OCI-LY1 (cell line): Measurements from ENCODE around the gene DYSF.

Source experiments
- H2AFZ ChIP-seq: fragments of 200-600 bp; sonication (generic), shearing (Covaris generic); 2 replicates; pipeline ENCODE4 v1.6.0; 2014; ENCODE audit warnings: antibody characterized with exemption, mild to moderate bottlenecking, low read length
- H3F3A ChIP-seq: fragments of 200-600 bp; sonication (generic), shearing (Covaris generic); 2 replicates; pipeline ENCODE4 v1.6.0; 2014; ENCODE audit warnings: mild to moderate bottlenecking, antibody characterized with exemption, low read length, moderate library complexity; ENCODE audit not compliant: insufficient read depth
- H3K27ac ChIP-seq: fragments of 200-600 bp; sonication (generic); 2 replicates; pipeline ENCODE4 v1.5.1; 2014; ENCODE audit warnings: low read length, mixed run types, mild to moderate bottlenecking, low read depth; ENCODE audit not compliant: poor library complexity, severe bottlenecking
- H3K27me3 ChIP-seq: fragments of 200-600 bp; sonication (generic); 2 replicates; pipeline ENCODE4 v1.6.0; 2014; ENCODE audit warnings: antibody characterized with exemption, mild to moderate bottlenecking, low read length, moderate library complexity; ENCODE audit not compliant: insufficient read depth
- H3K36me3 ChIP-seq: fragments of 200-600 bp; sonication (generic); 2 replicates; pipeline ENCODE4 v1.6.1; 2014; ENCODE audit warnings: mild to moderate bottlenecking, antibody characterized with exemption, low read length, moderate library complexity, mixed read lengths; ENCODE audit not compliant: insufficient read depth
- H3K4me1 ChIP-seq: fragments of 200-600 bp; sonication (generic); 2 replicates; pipeline ENCODE4 v1.5.1; 2014; ENCODE audit warnings: mild to moderate bottlenecking, low read length, moderate library complexity; ENCODE audit not compliant: insufficient read depth, severe bottlenecking
- H3K4me2 ChIP-seq: fragments of 200-600 bp; sonication (generic), shearing (Covaris generic); 2 replicates; pipeline ENCODE4 v1.6.1; 2014; ENCODE audit warnings: low read length
- H3K4me3 ChIP-seq: fragments of 200-600 bp; sonication (generic); 2 replicates; pipeline ENCODE4 v1.5.1; 2014; ENCODE audit warnings: low read length, low read depth, mild to moderate bottlenecking, mixed read lengths; ENCODE audit not compliant: poor library complexity, severe bottlenecking
- H3K79me2 ChIP-seq: fragments of 200-600 bp; shearing (Covaris generic); 2 replicates; pipeline ENCODE4 v1.6.1; 2016; ENCODE audit warnings: mixed run types, low read length, mixed read lengths; ENCODE audit not compliant: insufficient read depth
- H3K9ac ChIP-seq: fragments of 200-600 bp; sonication (generic), shearing (Covaris generic); 2 replicates; pipeline ENCODE4 v1.6.1; 2014; ENCODE audit warnings: mild to moderate bottlenecking, low read length, mixed read lengths
- H3K9me2 ChIP-seq: fragments of 200-600 bp; sonication (generic), shearing (Covaris generic); 2 replicates; pipeline ENCODE4 v1.6.1; 2014; ENCODE audit warnings: low read depth, mild to moderate bottlenecking, low read length, mixed read lengths
- H3K9me3 ChIP-seq: fragments of 200-600 bp; shearing (Covaris generic); 2 replicates; pipeline ENCODE4 v1.6.1; 2014; ENCODE audit warnings: low read length, mixed read lengths
- H4K20me1 ChIP-seq: fragments of 200-600 bp; sonication (generic), shearing (Covaris generic); 2 replicates; pipeline ENCODE4 v1.6.0; 2016; ENCODE audit warnings: mild to moderate bottlenecking, low read length; ENCODE audit not compliant: insufficient read depth
- EZH2 ChIP-seq: fragments of 200-600 bp; sonication (generic), shearing (Covaris generic); IDR thresholded peaks from 2 replicates; pipeline ENCODE4 v1.8.0; 2017; ENCODE audit warnings: borderline replicate concordance, mixed run types, mild to moderate bottlenecking, antibody characterized with exemption, low read length, moderate library complexity, mixed read lengths
- TF ChIP-seq, protein P1 (sequence below): fragments of 200-600 bp; sonication (generic), shearing (Covaris generic); IDR thresholded peaks from 2 replicates; pipeline ENCODE4 v1.5.1; 2017; ENCODE audit warnings: mild to moderate bottlenecking, antibody characterized with exemption, low read length, moderate library complexity, mixed read lengths

Gene DYSF

DNA sequence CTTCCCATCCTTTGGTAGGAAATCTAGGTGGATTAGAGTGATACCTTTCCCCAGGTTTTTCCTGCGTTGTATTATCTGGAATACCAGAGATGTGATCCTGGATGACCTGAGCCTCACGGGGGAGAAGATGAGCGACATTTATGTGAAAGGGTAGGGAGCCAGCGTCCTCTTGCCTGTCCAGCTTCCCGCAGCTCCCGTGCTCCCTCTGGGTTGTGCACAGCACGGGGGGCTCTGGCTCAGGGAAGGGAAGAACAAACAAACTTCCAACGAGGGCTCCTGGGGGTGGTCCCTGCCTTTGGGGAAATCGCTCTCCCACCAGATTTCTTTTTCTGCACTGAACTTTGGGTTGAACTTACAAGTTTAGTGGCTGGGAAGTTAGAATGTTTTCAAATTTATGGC, 215.7 kb downstream of the DYSF start:
- Histone ChIP-seq H3K36me3 (no peaks in the 10 kb centered on the region), H3K4me3 (no peak overlapping the region), H3K27ac (no peak overlapping the region), H3K9ac (no peak overlapping the region), H3K4me2 (no peak overlapping the region), H3F3A (no peaks in the 10 kb centered on the region), H3K4me1 (no peaks in the 10 kb centered on the region), H3K27me3 (no peaks in the 10 kb centered on the region), H4K20me1 (no peaks in the 10 kb centered on the region), H3K9me2 (no peaks in the 10 kb centered on the region), H2AFZ (no peak overlapping the region), H3K79me2 (no peaks in the 10 kb centered on the region), H3K9me3 (no peaks in the 10 kb centered on the region)
- no peak for TF ChIP-seq EZH2
- TF ChIP-seq, protein P1, sequence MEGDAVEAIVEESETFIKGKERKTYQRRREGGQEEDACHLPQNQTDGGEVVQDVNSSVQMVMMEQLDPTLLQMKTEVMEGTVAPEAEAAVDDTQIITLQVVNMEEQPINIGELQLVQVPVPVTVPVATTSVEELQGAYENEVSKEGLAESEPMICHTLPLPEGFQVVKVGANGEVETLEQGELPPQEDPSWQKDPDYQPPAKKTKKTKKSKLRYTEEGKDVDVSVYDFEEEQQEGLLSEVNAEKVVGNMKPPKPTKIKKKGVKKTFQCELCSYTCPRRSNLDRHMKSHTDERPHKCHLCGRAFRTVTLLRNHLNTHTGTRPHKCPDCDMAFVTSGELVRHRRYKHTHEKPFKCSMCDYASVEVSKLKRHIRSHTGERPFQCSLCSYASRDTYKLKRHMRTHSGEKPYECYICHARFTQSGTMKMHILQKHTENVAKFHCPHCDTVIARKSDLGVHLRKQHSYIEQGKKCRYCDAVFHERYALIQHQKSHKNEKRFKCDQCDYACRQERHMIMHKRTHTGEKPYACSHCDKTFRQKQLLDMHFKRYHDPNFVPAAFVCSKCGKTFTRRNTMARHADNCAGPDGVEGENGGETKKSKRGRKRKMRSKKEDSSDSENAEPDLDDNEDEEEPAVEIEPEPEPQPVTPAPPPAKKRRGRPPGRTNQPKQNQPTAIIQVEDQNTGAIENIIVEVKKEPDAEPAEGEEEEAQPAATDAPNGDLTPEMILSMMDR, result no peak

DNA sequence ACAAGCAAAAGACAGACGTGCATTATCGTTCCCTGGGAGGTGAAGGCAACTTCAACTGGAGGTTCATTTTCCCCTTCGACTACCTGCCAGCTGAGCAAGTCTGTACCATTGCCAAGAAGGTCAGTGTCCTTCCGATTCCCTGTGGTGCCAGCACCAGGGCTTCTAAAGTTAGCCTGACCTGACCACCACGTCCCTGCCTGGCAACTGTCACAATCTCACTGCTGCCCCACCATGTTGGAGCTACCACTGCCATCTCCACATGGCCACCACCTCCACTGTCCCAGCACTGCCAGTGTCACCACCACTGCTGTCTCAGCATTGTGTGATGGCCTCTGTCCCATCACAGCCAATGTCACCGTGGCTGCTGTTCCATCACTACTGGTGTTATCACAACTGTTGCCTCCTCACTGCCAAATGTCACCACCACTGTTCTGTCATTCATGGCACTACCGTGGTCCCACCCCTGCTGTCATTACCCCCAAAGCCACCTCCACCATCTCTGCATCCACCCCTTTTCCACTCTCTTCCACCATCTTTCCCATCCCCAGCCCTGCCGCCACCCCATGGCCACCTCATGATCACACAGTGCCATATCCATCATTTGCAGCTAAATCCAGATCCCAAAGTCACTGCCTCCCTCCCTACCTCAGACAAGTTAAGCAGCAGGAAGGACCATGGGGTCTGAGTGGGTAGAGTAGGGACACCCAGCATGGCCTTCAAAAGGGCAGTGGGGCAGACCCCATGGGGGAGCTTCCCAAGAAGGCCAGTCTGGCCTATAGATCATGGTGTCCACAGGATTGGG, 216.5 kb downstream of the DYSF start:
- no peak overlapping the region for H3K4me3 ChIP-seq
- H2AFZ ChIP-seq, result no peak overlapping the region
- H4K20me1 ChIP-seq, result no peaks in the 10 kb centered on the region
- H3K36me3 ChIP-seq, result no peaks in the 10 kb centered on the region
- no peaks in the 10 kb centered on the region for H3K4me1 ChIP-seq
- no peak overlapping the region for H3K27ac ChIP-seq
- no peaks in the 10 kb centered on the region for H3K9me3 ChIP-seq
- TF ChIP-seq, protein P1, result no peak
- TF ChIP-seq EZH2, result no peak
- H3F3A ChIP-seq, result no peaks in the 10 kb centered on the region
- H3K4me2 ChIP-seq, result no peak overlapping the region
- H3K9ac ChIP-seq, result no peak overlapping the region
- no peaks in the 10 kb centered on the region for H3K27me3 ChIP-seq
- H3K9me2 ChIP-seq, result no peaks in the 10 kb centered on the region
- no peaks in the 10 kb centered on the region for H3K79me2 ChIP-seq

DNA sequence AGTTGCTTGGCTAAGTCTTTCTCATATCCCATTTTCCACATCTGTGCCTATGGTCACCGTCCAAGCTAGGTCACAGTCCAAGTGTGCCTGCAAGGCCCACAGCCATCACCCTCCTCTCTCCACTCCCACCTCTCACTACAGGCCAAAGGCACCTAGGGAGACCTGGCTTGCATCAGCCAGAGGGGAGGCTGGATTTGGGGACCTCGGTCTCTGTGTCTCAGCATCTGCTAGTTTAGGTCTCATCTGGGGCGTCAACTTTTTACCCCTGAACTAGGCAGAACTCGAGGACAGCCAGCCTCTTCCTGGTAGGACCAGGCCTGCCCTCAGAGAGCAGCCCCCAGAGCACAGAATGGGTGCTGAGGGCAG, 217.1 kb downstream of the DYSF start:
- Histone ChIP-seq H3K4me1 (peaks cover 4% of the 10 kb centered on the region), H3K4me2 (no peak overlapping the region), H2AFZ (no peak overlapping the region), H3K36me3 (no peaks in the 10 kb centered on the region), H3F3A (no peaks in the 10 kb centered on the region), H3K79me2 (no peaks in the 10 kb centered on the region), H3K27ac (no peak overlapping the region), H3K9me2 (no peaks in the 10 kb centered on the region), H4K20me1 (no peaks in the 10 kb centered on the region), H3K4me3 (no peak overlapping the region), H3K27me3 (no peaks in the 10 kb centered on the region), H3K9ac (no peak overlapping the region), H3K9me3 (no peaks in the 10 kb centered on the region)
- TF ChIP-seq EZH2, result no peak
- TF ChIP-seq, protein P1, result no peak
